Frontal cortex (tissue), 4 donors: ENCODE results near the gene GLG1. TPM values are rescaled to one million over a fixed set of nuclear protein-coding genes. Genes with fewer than 3 reads are reported as not detected.
"Not testable (repeated sequence)": the region's sequence is repeated elsewhere in the genome, so short reads cannot be mapped to it uniquely, and the experiment has no call there.

Source experiments
- DNase-seq, 2 donors: peaks; one replicate each; pipeline ENCODE4 v3.0.0; 2012; ENCODE audit warnings: low spot score in 2 of 2
- FAIRE-seq: peaks from 2 replicates; lab custom pipeline; 2012; peaks lifted over from hg19 to GRCh38; lab: Jason Lieb, UNC
- total RNA-seq: library from RNA; depleted of rRNA; stranded (reverse); fragments of >200 nt; gene quantifications from one replicate; pipeline ENCODE4 v1.2.3, GENCODE V29; 2014
- donor health status: control.
- donor health status: control.
- donor health status: control.

GLG1 gene
- total RNA-seq, 1 donor from 2014 or later, result 64.8 TPM

GRCh38 chr16:74455619-74456289, 151.2 kb downstream of the GLG1 start:
- DNase-seq, result no peak
- FAIRE-seq, result no peak

DNA sequence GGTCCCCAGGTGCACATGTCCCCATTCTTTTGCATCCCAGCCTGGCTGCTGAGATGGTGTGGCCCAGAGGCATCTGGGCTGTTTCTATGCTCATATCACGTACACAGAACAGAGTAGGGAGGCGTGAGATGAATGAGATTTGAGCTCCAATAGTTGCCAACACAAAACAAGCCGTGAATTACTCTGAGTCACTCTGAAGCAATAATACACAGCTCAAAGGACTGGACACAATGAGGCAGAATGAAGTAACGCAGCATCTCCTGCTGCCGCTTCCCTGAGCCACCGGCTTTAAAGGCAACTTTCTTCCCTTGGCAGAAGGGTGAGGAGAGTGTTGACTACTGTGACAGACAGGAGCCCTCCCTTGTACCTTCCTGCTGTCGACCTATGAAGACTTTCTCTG, 151.7 kb downstream of the GLG1 start:
- no peak for FAIRE-seq

GRCh38 chr16:74451951-74452758, 154.8 kb downstream of the GLG1 start:
- no peak for FAIRE-seq
- DNase-seq, result no peak

More for the DNA sequence above, 151.7 kb downstream of the GLG1 start:
- DNase-seq, result no peak

GRCh38 chr16:74450967-74451760, 155.8 kb downstream of the GLG1 start:
- DNase-seq (no peak), FAIRE-seq (no peak)

DNA sequence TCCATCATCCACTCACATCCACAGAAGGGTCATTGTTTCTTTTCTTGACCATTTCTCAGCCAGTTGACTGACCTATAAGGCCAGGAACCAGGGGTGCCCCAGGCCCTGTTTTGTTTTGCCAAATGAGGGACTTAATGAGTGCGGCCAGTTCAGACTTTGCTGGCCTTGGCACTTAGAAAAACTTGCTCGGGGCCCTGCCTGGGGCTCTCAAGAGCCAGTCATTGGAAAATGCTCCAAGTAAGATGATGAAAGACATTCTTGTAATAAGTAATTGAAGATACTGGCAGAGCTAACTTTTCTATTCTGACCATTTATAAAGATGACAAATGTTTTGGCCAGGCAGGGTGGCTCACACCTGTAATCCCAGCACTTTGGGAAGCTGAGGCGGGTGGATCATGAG, 156.7 kb downstream of the GLG1 start:
- no peak for FAIRE-seq
- DNase-seq, result no peak

- no peak for DNase-seq
- FAIRE-seq, result no peak
Measured at GRCh38 chr16:74449470-74449869, 157.4 kb downstream of the GLG1 start.

- no peak for FAIRE-seq
- DNase-seq, result peak; percentile 15 to 54
Measured at GRCh38 chr16:74448990-74449389, 157.9 kb downstream of the GLG1 start.

DNA sequence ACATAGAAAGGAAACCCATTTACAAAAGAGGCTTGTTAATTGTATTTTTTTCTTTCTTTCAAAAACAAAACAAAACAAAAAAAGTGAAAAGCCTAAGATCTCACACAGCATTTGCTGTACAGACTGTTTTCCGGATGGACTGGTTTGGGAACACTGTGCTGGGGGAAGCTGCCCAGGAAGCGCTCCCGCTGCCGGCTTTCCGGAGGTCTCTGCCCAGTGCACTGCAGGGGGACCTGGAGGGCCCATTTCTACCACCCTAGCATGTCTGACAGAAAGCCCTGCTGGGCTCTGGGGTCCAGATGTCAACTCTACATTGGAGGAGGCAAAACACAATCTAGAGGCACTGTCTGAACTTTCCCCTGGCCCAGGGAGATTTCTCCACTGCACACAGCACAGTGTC, 159.3 kb downstream of the GLG1 start:
- DNase-seq (no peak), FAIRE-seq (no peak)

GRCh38 chr16:74446866-74447265, 160.0 kb downstream of the GLG1 start:
- FAIRE-seq (no peak), DNase-seq (no peak)

DNA sequence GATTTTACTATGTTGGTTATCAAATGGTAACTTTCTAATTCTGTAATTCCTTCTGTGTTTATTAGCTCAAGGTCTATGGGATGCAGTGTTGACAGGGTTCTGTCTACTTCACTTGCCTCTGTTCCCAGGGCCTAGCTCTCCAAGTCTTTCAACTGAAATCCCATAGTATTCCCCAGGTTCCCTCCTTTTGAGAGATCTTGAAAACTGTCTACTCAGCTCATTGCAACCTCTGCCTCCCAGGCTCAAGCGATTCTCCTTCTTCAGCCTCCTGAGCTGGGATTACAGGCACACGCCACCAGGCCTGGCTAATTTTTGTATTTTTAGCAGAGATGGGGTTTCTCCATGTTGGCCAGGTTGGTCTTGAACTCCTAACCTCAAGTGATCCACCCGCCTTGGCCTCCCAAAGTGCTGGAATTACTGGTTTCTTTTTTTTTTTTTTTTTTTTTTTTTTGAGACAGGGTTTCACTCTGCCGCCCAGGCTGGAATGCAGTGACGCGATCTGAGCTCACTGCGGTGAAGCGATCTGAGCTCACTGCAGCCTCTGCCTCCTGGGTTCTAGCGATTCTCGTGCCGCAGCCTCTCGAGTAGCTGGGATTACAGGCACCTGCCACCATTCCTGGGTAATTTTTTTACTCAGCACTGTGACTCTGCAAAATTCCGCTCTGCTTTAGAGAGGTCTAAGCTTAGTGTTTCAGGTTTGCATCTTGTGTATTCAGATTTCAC, 163.1 kb downstream of the GLG1 start:
- not testable (repeated sequence) for DNase-seq, FAIRE-seq

DNA sequence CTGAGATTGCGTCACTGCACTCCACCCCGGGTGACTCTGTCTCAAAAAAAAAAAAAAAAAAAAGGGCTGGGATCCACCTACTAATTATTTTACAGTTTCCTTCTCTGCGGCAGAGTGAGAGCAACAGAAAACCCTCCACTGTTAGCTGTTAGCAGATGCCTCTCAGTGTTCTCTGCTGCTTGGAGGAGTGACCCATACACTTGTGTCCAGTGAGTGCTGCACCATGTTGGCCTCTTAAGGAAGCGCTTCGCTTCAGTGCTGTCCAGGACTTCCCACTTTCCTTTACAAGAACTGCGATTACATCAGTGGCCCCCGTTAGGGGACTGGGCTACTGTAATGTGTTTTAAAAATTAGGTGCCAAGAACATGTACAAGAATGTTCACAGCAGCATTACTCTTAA, 167.2 kb downstream of the GLG1 start:
- FAIRE-seq (no peak), DNase-seq (no peak)

GRCh38 chr16:74438492-74438979, 168.4 kb downstream of the GLG1 start:
- FAIRE-seq, result no peak
- no peak for DNase-seq

DNA sequence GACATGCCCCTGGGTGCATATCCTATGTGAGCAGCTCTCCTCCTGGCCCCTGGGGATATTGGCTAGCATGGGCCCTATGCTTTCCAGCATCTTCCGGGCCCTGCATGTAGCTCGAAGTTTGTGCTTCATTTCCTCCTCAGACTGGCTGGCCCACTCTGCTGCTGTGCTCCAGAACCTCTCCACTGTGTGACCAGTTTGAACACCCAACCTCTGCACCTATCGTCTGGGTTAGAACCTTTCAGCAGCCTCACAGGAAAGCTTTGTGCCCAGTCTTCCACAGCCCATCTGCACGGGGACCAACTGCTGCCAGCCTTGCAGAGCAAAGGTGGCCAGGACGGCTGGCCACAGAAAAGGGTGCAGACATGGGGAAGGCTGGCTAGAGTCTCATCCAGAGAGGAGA, 175.4 kb downstream of the GLG1 start:
- DNase-seq, result no peak
- FAIRE-seq, result no peak

- not testable (repeated sequence) for FAIRE-seq
- peak in 1 of 2 donors; percentile 28 for DNase-seq
Measured at GRCh38 chr16:74430036-74430712, 176.7 kb downstream of the GLG1 start.

GRCh38 chr16:74428493-74428892, 178.4 kb downstream of the GLG1 start:
- not testable (repeated sequence) for FAIRE-seq

DNA sequence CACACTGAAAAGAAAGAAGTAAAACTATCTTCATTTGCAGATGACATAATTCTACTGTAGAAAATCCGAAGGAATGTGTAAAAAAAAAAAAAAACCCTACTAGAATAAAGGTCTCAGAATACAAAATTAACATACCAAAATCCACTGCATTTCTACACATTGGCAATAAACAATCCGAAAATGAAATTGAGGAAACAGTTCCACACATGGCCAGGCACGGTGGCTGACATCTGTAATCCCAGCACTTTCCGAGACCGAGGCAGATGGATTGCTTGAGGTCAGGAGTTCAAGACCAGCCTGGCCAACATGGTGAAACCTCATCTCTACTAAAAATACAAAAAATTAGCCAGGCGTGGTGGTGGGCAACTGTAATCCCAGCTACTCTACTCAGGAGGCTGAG, 181.2 kb downstream of the GLG1 start:
- not testable (repeated sequence) for DNase-seq, FAIRE-seq

More at GRCh38 chr16:74428493-74428892, 178.4 kb downstream of the GLG1 start:
- DNase-seq, result not testable (repeated sequence)

GRCh38 chr16:74423721-74424120, 183.2 kb downstream of the GLG1 start:
- not testable (repeated sequence) for FAIRE-seq, DNase-seq

DNA sequence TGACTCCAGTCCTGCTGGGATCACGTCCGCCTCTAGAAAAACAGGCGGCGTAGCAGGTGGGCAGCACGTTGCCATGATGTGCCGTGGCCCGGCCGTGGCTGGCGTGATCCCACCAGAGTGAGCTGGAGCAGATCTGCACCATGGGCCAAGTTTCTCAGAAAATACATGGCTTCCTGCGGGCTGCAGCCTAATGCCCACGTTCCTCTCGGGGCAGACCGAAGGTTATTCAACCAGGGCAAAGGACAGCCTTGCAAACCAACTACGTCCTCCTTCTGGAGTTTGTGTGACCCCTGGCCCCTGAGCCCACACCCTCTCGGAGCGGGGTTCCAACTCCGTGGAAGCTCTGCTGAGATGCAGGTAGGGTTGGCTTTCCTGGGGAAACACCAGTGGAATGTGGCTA, 184.8 kb downstream of the GLG1 start:
- FAIRE-seq, result not testable (repeated sequence)

DNA sequence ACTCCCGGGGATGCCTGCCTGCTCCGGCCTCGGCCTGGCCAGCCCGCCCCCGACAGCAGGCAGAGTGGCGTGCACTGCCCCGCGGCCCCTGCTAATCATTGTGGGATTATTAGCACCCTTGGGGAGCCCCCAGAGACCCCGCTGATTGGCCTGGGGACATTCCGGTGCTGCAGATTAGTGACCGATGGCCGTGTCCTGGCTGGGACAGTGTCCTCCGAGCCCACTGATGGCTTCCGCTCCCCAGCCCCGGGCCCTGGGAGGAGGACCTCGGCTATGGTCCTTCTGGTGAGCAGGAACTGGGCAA, 185.5 kb downstream of the GLG1 start:
- not testable (repeated sequence) for DNase-seq, FAIRE-seq

More for the DNA sequence above, 184.8 kb downstream of the GLG1 start:
- not testable (repeated sequence) for DNase-seq
